Measurements from ENCODE around the gene PTPRD. TPM values are rescaled to one million over a fixed set of nuclear protein-coding genes. Genes with fewer than 3 reads are reported as not detected.

Gene PTPRD
- total RNA-seq, 1 donor from 2014 or later = 6.9 TPM

DNA sequence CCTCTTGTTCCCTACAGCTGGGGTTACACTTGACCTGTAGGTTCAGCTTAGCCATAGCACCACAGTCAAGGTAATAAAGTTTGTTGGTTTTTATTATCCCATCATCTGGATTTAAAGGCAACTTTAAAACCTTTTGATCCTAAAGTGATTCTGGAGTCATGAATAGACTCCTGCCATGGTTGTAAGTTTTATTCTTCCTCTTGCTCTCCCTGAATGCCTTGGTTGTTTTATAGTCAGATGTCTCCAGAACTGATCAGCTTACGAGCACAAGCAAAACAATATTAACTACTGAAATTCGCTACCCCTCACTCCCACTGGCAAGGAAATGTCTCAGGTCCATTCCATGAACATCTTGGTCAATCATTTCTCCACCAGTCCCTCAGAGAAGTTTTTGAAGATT is 1328.6 kb downstream of the PTPRD start:
- H3K36me3 ChIP-seq = no peaks in the 10 kb centered on the region
- H3K27me3 ChIP-seq = no peaks in the 10 kb centered on the region
- no peaks in the 10 kb centered on the region for H3K9me3 ChIP-seq
- no peaks in the 10 kb centered on the region for H3K4me1 ChIP-seq
- DNase-seq (ENCODE audit: low spot score in 2 of 2) = no peak
- intact Hi-C loops (cut with DNase I) = no loop called here
- H3K27ac ChIP-seq = no peak overlapping the region
- TF ChIP-seq, protein P1, sequence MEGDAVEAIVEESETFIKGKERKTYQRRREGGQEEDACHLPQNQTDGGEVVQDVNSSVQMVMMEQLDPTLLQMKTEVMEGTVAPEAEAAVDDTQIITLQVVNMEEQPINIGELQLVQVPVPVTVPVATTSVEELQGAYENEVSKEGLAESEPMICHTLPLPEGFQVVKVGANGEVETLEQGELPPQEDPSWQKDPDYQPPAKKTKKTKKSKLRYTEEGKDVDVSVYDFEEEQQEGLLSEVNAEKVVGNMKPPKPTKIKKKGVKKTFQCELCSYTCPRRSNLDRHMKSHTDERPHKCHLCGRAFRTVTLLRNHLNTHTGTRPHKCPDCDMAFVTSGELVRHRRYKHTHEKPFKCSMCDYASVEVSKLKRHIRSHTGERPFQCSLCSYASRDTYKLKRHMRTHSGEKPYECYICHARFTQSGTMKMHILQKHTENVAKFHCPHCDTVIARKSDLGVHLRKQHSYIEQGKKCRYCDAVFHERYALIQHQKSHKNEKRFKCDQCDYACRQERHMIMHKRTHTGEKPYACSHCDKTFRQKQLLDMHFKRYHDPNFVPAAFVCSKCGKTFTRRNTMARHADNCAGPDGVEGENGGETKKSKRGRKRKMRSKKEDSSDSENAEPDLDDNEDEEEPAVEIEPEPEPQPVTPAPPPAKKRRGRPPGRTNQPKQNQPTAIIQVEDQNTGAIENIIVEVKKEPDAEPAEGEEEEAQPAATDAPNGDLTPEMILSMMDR (IDR thresholded peaks at IDR 0.05) = no peak
- H3K4me3 ChIP-seq = no peak overlapping the region

DNA sequence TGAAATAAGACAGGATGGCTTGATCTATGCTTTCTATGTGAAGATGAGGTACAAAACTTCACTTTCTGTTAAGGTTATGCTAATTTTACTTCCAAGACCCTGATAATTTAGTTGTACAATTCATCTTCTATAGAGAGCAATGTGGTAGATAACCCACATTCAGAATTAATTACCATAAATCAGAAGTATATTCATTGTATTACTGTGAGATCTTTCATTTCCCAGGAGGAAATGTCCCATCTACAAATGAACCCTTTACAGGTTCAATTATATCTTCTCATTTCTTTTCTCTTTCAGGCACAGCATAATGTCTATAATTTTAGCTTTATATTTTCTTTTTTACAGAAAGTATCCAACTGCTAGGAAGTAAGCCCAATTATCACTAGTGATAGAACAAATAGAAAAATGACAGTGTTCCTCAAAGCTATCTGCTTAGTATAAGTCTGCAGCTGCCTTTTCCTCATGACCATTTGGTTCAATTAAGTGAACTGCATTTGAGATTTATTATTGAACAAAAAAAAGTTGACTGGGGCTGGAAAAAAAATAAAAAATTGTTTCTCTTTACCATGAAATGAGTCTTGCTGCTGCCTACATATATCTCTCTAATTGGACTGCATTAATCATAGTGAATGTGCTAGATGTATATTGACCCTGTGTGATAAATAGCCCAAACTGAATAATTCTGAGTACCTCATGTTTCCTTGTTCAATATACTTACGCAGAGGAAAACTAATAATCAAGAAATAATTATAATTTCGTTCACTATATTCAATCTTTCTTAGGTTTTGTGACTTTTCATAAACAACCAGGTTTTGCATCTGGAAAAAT is 1329.4 kb downstream of the PTPRD start:
- TF ChIP-seq, protein P1 (IDR thresholded peaks at IDR 0.05) = no peak
- intact Hi-C loops (cut with DNase I) = no loop called here
- no peaks in the 10 kb centered on the region for H3K27me3 ChIP-seq

DNA sequence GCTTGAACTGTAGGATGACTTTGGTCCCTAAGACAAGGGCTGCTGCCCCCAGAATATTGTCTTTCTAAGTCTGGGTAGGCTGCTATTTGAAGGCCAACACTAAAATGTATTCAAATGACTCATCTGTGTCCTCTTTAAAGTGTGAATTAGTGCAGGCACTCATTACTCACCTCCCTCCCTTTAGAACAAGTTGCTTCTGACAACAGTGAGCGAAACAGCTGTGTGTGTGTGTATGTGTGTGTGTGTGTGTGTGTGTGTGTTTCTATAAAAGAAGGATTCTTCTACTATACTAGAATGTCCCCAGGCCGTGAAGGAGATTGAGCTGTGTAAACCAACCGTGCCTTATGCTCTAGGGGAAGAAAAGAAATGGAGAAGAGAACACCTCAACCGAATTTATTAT is 1337.2 kb downstream of the PTPRD start:
- no peaks in the 10 kb centered on the region for H3K9me3 ChIP-seq
- H3K36me3 ChIP-seq = no peaks in the 10 kb centered on the region
- H3K4me3 ChIP-seq = no peak overlapping the region
- no peaks in the 10 kb centered on the region for H3K4me1 ChIP-seq
- DNase-seq (ENCODE audit: low spot score in 2 of 2) = no peak
- intact Hi-C loops (cut with DNase I) = no loop called here
- H3K27me3 ChIP-seq = no peaks in the 10 kb centered on the region
- H3K27ac ChIP-seq = no peak overlapping the region
- TF ChIP-seq, protein P1 (IDR thresholded peaks at IDR 0.05) = no peak

More for the DNA sequence above, 1329.4 kb downstream of the PTPRD start:
- H3K36me3 ChIP-seq = no peaks in the 10 kb centered on the region
- H3K4me1 ChIP-seq = no peaks in the 10 kb centered on the region
- DNase-seq (ENCODE audit: low spot score in 2 of 2) = no peak
- no peaks in the 10 kb centered on the region for H3K9me3 ChIP-seq
- H3K27ac ChIP-seq = no peak overlapping the region
- H3K4me3 ChIP-seq = no peak overlapping the region

DNA sequence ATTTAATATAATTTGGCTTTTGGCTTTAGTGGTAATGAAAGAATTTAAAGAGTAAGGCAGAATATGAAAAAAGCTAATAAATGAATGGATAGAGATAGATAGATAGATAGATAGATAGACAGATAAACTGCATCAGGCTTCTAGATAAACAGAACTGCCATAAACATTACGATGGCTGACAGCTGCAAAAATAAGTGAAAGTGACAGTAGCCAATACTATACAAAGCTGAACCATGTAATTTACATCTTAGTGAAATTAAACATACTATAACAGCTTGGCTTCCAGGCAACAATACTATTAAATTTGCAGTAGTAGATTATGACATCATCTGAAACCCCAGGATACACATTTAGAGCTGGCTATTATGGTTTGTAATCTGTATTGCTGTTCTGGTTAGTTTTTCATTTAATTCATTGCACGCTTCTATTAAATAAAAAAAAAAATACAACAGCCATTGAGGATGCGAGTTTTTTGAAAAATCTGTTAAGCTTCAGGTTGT is 1354.8 kb downstream of the PTPRD start:
- intact Hi-C loops (cut with DNase I) = no loop called here
- H3K27me3 ChIP-seq = no peaks in the 10 kb centered on the region
- H3K36me3 ChIP-seq = no peaks in the 10 kb centered on the region
- no peak for DNase-seq (ENCODE audit: low spot score in 2 of 2)
- TF ChIP-seq, protein P1 (IDR thresholded peaks at IDR 0.05) = no peak
- no peaks in the 10 kb centered on the region for H3K4me1 ChIP-seq
- no peak overlapping the region for H3K4me3 ChIP-seq
- H3K27ac ChIP-seq = no peak overlapping the region
- no peaks in the 10 kb centered on the region for H3K9me3 ChIP-seq

DNA sequence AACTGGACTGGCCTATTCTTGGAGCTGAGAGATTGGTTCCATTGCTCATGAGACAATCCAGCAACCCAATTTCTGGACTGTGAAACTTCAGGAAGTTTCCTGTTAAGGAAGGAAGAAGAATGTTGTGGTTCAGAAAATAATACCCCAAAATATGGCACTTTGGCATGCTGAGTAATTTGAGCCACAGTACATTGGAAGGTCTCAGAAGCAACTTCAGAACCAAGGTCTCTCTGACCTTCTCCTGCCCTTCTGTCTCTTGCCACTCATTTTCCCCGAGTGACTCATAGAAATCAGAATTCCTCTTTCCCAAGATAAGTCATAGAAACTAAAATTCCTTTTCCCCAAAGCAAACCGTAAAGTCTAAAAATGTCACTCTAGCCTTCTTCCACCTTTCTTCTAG is 1366.1 kb downstream of the PTPRD start:
- TF ChIP-seq, protein P1 (IDR thresholded peaks at IDR 0.05) = no peak
- intact Hi-C loops (cut with DNase I) = no loop called here
- DNase-seq (ENCODE audit: low spot score in 2 of 2) = no peak
- no peaks in the 10 kb centered on the region for H3K36me3 ChIP-seq
- H3K4me1 ChIP-seq = no peaks in the 10 kb centered on the region
- H3K27ac ChIP-seq = no peak overlapping the region
- H3K9me3 ChIP-seq = no peaks in the 10 kb centered on the region
- H3K4me3 ChIP-seq = no peak overlapping the region
- no peaks in the 10 kb centered on the region for H3K27me3 ChIP-seq
